Measurements from ENCODE around the gene SLFN12. TPM values are rescaled to one million over a fixed set of nuclear protein-coding genes. Genes with fewer than 3 reads are reported as not detected.
"Not testable (repeated sequence)": the region's sequence is repeated elsewhere in the genome, so short reads cannot be mapped to it uniquely, and the experiment has no call there.

Gene SLFN12
- total RNA-seq, 2 experiments from 2014 or later: 5.1 to 6.3 TPM

- ATAC-seq: peak; percentile 85
- ChIA-PET CTCF (interaction anchor here (1.0 kb wide), 1 partner anchor 91 kb away, joined by 3 read pairs; no protein-coding TSS in a partner anchor), POLR2A (no interaction called here)
- intact Hi-C loops (cut with micrococcal nuclease): no loop called here
- H3K27me3 Mint-ChIP-seq: no peaks in the 10 kb centered on the region
- no peak for TF ChIP-seq CTCF (IDR thresholded peaks at IDR 0.05)
- H3K4me1 Mint-ChIP-seq (ENCODE audit: low read depth): peaks cover 11% of the 10 kb centered on the region
- no peak overlapping the region for H3K27ac Mint-ChIP-seq
- DNase-seq: no peak
- H3K4me3 Mint-ChIP-seq: no peak overlapping the region
- no peaks in the 10 kb centered on the region for H3K36me3 Mint-ChIP-seq (ENCODE audit: low read depth)
- no peaks in the 10 kb centered on the region for H3K9me3 Mint-ChIP-seq
These were observed 27.9 kb downstream of the SLFN12 start for GRCh38 chr17:35404360-35404759.

GRCh38 chr17:35393783-35394182 is 38.5 kb downstream of the SLFN12 start:
- not testable (repeated sequence) for H3K27ac Mint-ChIP-seq; H3K36me3 Mint-ChIP-seq (ENCODE audit: low read depth)

GRCh38 chr17:35390663-35391062 is 41.6 kb downstream of the SLFN12 start:
- no peak for TF ChIP-seq CTCF (IDR thresholded peaks at IDR 0.05)
- intact Hi-C loops (cut with micrococcal nuclease): no loop called here
- Mint-ChIP-seq H3K4me3 (no peak overlapping the region), H3K9me3 (no peaks in the 10 kb centered on the region), H3K27ac (no peak overlapping the region), H3K36me3 (ENCODE audit: low read depth) (no peaks in the 10 kb centered on the region), H3K4me1 (ENCODE audit: low read depth) (peaks cover 2% of the 10 kb centered on the region), H3K27me3 (no peaks in the 10 kb centered on the region)
- POLR2A ChIA-PET: no interaction called here
- DNase-seq (no peak), ATAC-seq (no peak)
- CTCF ChIA-PET: no interaction called here

More at GRCh38 chr17:35393783-35394182, 38.5 kb downstream of the SLFN12 start:
- intact Hi-C loops (cut with micrococcal nuclease); CTCF ChIA-PET; H3K27me3 Mint-ChIP-seq; POLR2A ChIA-PET; H3K4me1 Mint-ChIP-seq (ENCODE audit: low read depth); H3K4me3 Mint-ChIP-seq; ATAC-seq; DNase-seq; H3K9me3 Mint-ChIP-seq: not testable (repeated sequence)

- TF ChIP-seq CTCF (IDR thresholded peaks at IDR 0.05): no peak
- no peak overlapping the region for H3K27ac Mint-ChIP-seq
- no peak for DNase-seq
- ATAC-seq: no peak
- H3K9me3 Mint-ChIP-seq: no peaks in the 10 kb centered on the region
- H3K27me3 Mint-ChIP-seq: no peaks in the 10 kb centered on the region
- H3K4me1 Mint-ChIP-seq (ENCODE audit: low read depth): peaks cover 2% of the 10 kb centered on the region
- intact Hi-C loops (cut with micrococcal nuclease): no loop called here
- H3K4me3 Mint-ChIP-seq: no peak overlapping the region
- no peaks in the 10 kb centered on the region for H3K36me3 Mint-ChIP-seq (ENCODE audit: low read depth)
- ChIA-PET CTCF (no interaction called here), POLR2A (no interaction called here)
These were observed 42.1 kb downstream of the SLFN12 start for GRCh38 chr17:35390156-35390555.

- POLR2A ChIA-PET: no interaction called here
- H3K4me1 Mint-ChIP-seq (ENCODE audit: low read depth): no peaks in the 10 kb centered on the region
- intact Hi-C loops (cut with micrococcal nuclease): no loop called here
- no peaks in the 10 kb centered on the region for H3K9me3 Mint-ChIP-seq
- no peak for DNase-seq
- H3K4me3 Mint-ChIP-seq: no peak overlapping the region
- H3K27me3 Mint-ChIP-seq: no peaks in the 10 kb centered on the region
- no peak for ATAC-seq
- no peak overlapping the region for H3K27ac Mint-ChIP-seq
- no peaks in the 10 kb centered on the region for H3K36me3 Mint-ChIP-seq (ENCODE audit: low read depth)
- no peak for TF ChIP-seq CTCF (IDR thresholded peaks at IDR 0.05)
- CTCF ChIA-PET: interaction anchor here (1.8 kb wide), 1 partner anchor 77 kb away, joined by 4 read pairs; no protein-coding TSS in a partner anchor
These were observed 44.8 kb downstream of the SLFN12 start for GRCh38 chr17:35387496-35387895.

GRCh38 chr17:35377706-35378105 is 54.6 kb downstream of the SLFN12 start:
- H3K4me3 Mint-ChIP-seq: no peak overlapping the region
- CTCF ChIA-PET: interaction anchor here (1.0 to 1.1 kb wide), 2 partner anchors 9 to 71 kb away, joined by 3 read pairs; partner anchors contain the start of gene SLFN13
- ATAC-seq (no peak), DNase-seq (no peak)
- no peak overlapping the region for H3K27ac Mint-ChIP-seq
- intact Hi-C loops (cut with micrococcal nuclease): no loop called here
- no peaks in the 10 kb centered on the region for H3K9me3 Mint-ChIP-seq
- no peak for TF ChIP-seq CTCF (IDR thresholded peaks at IDR 0.05)
- H3K4me1 Mint-ChIP-seq (ENCODE audit: low read depth): peaks cover 16% of the 10 kb centered on the region
- POLR2A ChIA-PET: no interaction called here
- H3K36me3 Mint-ChIP-seq (ENCODE audit: low read depth): peaks cover 5% of the 10 kb centered on the region
- no peaks in the 10 kb centered on the region for H3K27me3 Mint-ChIP-seq
